HG03103 (cell line): Measurements from ENCODE around the gene PDE4C.

Source experiments
- ATAC-seq: cut with Tn5 transposase; IDR thresholded peaks from one replicate; pipeline ENCODE4 v1.9.1; 2021; ENCODE audit warnings: low read depth; ENCODE audit not compliant: unreplicated experiment

The PDE4C gene

GRCh38 chr19:18254546-18255503 is 28.6 kb upstream of the PDE4C start:
- no peak for ATAC-seq

- no peak for ATAC-seq
Measured at GRCh38 chr19:18253716-18254115, 27.5 kb upstream of the PDE4C start.

GRCh38 chr19:18253130-18253529 is 26.9 kb upstream of the PDE4C start:
- ATAC-seq, result no peak

DNA sequence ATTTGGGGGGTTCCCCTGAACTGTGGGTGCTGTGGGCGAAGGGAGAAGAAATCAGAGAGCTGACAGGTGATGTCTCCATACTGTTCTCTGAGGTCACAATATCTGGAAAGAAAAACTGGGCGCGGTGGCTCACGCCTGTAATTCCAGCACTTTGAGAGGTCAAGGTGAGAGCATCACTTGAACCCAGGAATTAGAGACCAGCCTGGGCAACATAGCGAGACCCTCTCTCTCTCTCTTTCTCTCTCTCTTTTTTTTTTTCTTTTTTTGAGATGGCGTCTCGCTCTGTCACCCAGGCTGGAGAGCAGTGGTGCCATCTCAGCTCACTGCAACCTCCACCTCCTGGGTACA is 26.1 kb upstream of the PDE4C start:
- no peak for ATAC-seq

- ATAC-seq, result no peak
Measured at GRCh38 chr19:18251587-18252369, 25.5 kb upstream of the PDE4C start.

DNA sequence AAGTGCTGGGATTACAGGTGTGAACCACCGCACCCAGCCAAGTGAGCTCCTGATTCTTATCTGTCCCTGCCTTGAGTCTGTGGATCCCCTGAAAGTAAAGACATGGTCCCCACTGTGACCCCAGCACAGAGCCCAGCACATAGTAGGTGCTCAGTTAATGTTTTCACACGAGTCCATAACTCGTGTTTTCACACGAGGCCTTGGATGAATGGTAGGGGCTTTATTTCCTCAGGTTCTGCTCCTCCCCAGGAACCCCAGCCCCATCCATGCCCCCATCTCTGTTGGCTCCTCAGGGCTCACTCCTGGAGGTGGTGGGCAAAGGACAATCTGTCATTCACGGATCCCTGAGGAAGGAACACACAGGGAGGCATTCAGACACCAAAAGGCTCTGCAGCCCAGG is 23.6 kb upstream of the PDE4C start:
- ATAC-seq, result no peak

DNA sequence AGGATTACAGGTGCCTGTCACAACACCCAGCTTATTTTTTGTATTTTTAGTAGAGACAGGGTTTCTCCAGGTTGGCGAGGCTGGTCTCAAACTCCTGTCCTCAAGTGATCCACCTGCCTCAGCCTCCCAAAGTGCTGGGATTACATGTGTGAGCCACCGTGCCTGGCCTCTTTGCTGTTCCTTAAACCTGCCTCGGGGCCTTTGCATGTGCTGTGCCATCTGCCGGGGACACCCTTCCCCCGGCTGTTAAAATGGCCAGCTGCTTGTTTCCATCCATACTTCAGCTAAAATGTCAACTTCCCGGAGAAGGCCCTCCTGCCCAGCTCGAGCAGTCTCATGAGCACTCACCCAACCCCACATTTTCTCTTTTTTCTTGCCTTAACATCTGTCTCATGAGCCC is 19.1 kb upstream of the PDE4C start:
- no peak for ATAC-seq

- ATAC-seq, result no peak
Measured at GRCh38 chr19:18239303-18239702, 13.1 kb upstream of the PDE4C start.

DNA sequence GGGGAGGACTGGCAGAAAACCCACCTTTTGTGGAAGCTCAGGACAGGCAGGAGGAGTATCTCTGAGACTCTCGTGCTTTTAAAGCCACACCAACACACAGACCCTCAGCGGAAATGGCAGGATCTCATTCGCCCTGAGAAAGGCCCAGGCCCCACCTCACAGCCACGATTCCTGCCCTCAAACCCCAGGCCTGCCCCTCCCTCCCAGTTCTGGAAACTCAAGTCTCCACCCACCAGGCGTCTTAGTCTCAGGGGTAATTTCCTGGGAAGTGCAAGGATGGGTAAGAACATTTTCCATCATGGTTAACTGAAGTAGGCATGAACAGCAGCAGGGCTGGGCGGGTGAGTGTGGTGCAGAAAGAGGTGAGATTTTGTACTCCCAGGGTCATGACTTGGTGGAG is 8.0 kb upstream of the PDE4C start:
- no peak for ATAC-seq

DNA sequence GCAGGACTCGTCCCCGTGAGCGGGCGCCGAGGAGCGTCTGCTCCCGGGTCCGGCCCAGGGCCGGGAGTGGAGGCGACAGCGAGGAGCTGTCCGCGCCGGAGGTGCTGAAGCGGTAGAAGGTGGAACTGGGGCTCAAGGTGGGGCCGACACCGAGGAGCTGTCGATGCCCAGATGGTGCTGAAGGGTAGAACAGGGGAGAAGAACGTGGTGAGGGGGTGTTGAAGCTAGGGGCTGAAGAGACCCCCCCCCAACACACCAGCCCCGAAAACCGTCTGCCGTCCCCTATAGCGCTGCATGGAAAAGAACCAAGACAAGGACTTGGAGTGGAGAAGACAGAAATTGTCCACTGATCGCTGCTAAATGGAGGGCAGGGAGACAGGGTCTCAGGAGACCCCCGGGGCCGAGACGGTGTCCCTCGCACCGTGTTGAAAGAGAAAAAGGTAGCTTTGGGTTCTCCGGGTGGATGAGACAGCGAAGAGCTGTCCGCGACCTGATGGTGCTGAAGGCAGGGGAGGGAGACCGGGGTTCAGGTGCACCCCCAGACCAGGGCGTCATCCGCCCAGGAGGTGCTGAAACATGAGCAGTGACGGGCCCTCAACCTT is 7.1 kb upstream of the PDE4C start:
- no peak for ATAC-seq

DNA sequence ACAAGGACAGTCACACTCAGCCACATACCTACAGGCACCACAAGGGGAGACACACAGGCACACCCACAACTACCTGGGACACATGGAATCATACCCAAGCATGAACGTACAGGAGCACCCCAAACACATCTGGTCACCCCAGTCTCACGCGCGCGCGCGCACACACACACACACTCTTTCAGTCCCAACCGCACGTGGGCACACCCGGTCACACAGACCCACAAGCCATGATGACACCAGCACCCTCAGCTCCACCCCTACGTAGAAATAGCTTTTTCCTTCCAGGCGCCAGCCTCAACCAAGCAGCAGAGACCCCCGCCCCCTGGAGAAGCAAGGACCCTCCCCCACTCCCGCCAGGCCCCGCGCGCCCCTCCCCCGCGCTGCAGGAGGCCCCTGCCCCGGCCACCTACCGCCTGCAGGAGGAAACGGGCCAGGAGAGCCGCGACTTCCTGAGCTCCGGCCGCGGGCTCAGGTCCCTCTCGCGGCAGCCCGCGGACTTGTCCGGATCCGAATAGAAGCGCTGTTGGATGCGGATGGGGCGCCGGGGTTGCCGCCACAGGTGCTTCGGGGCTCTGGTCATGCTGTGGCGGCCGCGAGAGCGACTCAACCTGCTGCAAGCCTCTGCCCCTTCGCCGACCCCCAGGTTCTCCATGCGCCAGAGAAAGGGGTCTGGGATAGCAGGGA is 6.4 kb upstream of the PDE4C start:
- ATAC-seq, result no peak

GRCh38 chr19:18231775-18232174 is 5.5 kb upstream of the PDE4C start:
- no peak for ATAC-seq

DNA sequence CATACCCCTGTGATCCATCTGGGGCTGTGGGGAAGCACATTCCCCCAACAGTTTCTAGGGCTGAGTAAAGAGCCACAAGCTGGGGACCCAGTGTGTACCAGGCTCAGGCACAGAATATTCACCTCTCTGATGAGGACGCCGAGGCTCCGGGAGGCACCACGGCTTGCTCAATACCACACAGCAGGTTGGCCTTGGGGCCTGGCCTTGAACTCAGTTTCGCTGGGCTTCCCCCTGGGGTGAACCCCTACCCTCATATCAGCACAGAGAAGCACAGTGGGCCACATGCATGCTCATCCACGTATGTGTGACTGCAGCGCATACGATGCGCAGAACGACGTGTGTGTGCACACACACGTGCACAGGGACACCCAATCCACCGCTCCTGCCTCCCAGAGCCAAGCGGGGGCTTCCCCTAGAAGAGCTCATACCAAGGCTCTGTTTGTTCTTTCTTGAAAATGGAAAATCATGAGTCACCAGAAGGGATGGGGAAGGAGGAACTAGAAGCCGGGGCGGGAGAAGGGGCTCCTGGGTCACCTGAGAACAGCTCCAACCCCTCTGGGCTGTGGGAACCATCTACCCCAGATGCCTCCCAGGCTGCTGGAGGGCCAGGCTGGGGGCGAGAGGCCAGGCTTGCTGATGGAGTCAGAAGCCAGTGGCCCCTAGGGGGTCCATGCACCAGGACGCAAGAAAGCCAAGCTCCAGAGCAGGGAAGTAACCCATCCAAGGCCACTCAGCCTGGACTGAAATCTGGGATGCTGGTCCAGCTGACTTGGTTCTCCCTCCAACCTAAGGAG is 4.9 kb upstream of the PDE4C start:
- ATAC-seq, result no peak

DNA sequence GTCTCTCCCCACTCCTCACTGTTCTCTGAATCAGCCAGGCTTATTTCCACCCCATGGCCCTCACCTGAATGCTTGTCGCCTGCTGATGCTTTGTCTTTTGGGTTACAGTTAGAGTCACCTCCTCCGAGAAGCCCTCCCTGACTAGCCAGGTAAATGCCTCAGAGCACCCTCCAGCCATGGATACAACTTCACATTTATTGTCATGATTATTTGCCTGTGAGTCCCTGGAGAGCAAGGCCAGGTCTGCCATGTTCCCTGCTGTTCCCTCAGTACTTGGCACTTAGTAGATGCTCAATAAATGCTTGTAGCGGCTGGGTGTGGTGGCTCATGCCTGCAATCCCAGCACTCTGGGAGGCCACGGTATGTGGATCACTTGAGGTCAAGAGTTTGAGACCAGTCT is 3.7 kb upstream of the PDE4C start:
- no peak for ATAC-seq

DNA sequence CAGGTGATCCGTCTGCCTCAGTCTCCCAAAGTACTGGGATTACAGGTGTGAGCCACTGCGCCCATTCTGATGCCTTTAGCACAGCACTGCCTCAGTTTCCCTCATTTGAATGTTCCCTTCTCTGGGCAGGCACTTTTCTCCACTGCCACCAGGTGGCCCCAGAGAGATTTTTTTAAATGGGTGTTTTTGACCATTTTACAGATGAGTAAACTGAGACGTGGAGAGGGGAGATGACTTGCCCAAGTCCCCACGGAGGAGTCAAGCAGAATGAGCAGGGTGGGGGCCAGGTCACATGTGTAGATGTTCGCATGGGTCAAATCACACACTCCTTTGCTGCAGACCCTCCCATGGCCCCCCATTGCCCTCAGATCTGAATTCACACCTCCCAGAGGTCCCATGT is 3.2 kb upstream of the PDE4C start:
- no peak for ATAC-seq

DNA sequence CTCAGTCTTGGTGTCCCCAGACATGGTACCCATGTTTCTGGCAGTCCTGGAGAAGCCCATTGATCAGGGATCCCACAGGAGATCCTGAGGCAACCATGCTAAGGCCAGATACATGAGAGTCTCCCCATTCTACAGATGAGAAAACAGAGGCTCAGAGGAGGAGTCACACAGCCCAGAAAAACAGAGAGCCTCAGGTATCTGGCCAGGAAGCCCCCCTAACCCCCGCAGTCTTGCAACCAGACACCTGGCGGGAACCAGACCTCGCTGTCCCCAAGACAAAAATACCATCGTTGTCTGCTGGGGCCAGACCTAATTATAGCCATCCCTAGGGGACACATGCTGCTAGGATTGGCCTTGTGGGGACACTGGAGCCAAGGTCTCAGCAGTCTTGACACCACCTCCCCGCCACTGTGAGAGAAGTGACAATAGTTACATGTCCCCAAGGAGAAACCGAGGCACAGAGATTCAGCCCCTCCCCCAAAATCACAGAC is 1.6 kb upstream of the PDE4C start:
- no peak for ATAC-seq

- no peak for ATAC-seq
Measured at GRCh38 chr19:18226956-18227780, 930 bp upstream of the PDE4C start.

- ATAC-seq, result no peak
Measured at GRCh38 chr19:18225355-18225701, 910 bp downstream of the PDE4C start.
